HG03469 (cell line): ENCODE measurements around the gene SF3B2.
"Not testable (repeated sequence)": the region's sequence is repeated elsewhere in the genome, so short reads cannot be mapped to it uniquely, and the experiment has no call there.

ENCODE experiments used
- ATAC-seq: cut with Tn5 transposase; IDR thresholded peaks from one replicate; pipeline ENCODE4 v1.9.1; 2021; ENCODE audit warnings: mild to moderate bottlenecking, moderate library complexity, moderate number of reproducible peaks; ENCODE audit not compliant: unreplicated experiment

SF3B2 gene

DNA sequence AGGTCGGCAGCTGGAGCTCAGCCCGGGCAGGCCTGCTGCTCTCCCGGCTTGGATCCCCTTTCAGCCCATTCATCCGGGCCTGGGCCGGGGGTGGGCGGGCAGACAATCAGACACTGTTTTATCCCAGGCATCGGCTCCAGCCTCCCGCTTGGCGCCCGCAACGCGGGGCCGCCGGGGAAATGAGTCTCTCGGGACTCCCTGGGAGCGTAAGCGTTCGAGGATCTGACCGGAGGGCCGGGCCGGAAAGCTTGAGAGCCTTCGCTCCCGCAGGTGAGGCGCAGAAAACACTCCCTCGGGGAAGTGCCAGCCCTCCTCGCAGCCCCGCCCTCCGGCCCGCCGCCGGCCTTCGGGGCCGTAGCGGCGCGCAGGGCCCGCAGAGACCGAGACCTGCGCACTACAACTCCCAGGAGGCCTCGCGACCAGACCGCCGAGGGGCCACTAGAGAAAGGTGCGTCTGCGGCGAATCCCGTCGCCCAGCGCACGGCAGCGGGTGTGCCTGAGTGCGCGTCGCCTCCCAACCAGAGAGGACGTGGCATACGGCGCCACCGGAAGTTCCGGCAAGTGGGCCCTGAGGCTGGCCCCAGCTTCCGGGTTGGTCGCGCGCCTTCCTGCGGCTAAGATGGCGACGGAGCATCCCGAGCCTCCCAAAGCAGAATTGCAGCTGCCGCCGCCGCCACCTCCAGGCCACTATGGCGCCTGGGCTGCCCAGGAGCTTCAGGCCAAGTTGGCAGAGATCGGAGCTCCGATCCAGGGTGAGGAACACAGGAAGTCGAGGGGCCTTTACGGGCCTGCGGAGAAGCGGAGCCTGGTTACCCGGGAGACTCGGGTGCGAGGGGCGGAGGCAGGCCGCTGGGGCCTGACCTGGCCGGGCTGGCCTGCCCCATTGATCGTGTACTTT, at the start of gene SF3B2:
SF3B2 (plus strand) TSS at position 599 of the 898 bp plus-strand sequence; CDS start at position 620, 21 bp downstream.
- peak; percentile 85 for ATAC-seq

DNA sequence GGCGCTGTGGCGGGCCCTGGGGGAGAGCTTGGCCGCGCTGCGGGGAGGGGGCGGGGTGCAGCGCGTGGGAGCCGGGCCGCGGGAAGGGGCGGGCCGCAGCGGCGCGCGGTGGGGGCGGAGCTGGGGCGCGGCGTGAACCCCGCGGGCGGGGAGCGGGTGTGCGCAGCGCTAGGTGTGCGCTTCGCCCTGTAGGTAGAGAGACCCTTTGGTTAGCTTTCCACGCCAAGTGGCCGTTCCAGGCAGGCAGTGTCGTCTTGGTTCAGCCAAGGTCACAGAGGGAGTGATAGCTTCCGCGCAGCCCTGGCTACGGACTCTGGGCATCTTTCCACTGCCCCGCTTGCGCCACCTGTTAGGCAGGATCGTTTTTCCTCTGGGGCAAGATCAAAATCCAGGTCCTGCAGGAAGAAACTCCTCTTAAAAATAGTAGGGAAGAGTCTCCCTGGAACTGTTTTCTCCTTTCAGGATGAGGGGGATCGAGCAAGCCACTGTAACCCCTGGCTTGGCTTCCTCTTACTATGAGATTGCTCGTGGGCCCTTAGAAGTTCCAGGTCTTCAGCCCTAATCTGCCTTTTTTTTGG, 49.4 kb upstream of the SF3B2 start:
- peak; percentile 12 for ATAC-seq

DNA sequence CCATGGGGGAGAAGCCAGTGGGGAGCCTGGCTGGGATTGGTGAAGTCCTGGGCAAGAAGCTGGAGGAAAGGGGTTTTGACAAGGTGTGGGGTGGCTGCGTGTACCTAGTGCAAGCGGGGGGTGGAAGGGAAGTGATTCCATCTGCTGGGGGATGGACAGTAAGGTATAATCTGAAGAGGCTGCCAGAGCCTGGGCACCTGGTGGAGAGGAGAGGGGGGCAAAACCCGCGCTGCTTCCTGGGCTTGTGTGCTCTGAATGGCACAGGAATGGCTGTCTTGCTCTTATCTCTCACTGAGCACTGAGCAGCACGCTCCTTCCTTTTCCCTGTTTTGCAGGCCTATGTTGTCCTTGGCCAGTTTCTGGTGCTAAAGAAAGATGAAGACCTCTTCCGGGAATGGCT, 48.9 kb upstream of the SF3B2 start:
- ATAC-seq = no peak

GRCh38 chr11:66004186-66004585, 48.0 kb upstream of the SF3B2 start:
- ATAC-seq = no peak

GRCh38 chr11:66006134-66006890, 45.9 kb upstream of the SF3B2 start:
- no peak for ATAC-seq

DNA sequence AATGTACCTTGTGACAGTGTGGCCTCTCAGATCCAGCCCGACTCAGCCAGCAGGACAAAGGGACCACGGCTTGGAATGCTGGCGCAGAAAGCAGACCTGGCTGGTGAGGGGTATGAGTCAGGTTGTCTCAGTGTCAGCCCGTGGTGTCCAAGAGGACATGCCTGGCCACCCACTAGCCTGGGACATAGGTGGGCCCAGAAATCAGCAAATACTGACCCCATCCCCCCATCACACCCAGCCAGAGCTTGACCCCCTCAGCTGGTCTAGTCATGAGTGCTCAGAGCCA, 45.3 kb upstream of the SF3B2 start:
- no peak for ATAC-seq

GRCh38 chr11:66007201-66007634, 44.9 kb upstream of the SF3B2 start:
- no peak for ATAC-seq

DNA sequence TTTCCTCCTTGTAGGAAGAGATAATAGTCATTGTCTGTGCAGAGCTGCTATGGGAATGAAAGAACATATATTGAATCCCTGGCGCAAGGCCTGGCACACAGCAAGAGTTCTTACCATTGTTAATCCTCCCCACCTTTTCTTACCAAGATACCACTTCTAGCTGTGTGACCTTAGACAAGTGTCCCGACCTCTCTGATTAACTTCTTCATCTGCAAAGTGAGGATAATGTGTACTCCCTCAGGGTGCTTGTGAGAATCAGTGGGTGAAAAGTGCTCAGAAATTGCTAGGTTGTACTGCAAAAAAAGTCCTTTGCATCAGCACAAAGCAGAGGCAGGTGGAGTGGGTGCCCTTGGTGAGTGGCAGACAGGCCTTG, 44.1 kb upstream of the SF3B2 start:
- ATAC-seq = no peak

DNA sequence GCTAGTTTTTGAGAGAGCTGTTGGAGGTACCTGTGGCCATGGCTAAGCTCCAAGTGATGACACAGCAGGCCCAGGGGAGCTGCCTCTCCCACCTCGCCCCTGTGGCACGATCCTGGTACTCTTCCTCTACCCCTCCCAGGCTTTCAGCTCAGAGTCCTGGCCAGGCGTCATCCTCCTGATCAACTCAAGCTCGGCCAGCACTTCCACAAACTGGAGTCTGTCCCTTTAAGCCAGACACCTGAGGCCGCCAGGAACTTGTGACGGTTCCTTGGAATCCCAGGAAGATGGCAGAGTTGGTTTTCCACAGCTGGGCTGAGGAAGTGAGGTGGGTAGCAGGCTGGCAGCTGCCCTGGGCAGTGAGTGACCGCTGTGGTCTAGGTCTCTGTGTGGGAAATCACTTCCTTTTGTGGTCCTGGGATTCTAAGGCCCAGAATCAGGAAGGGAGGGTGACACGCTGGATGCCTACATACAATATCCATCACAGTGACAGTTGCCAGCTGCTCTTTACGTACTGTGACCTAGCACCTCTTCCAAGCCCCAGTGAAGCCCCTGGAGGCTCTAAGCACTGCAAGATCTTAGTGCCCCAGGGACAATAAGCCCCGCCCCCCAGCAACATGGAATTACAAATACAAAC, 43.6 kb upstream of the SF3B2 start:
- no peak for ATAC-seq

DNA sequence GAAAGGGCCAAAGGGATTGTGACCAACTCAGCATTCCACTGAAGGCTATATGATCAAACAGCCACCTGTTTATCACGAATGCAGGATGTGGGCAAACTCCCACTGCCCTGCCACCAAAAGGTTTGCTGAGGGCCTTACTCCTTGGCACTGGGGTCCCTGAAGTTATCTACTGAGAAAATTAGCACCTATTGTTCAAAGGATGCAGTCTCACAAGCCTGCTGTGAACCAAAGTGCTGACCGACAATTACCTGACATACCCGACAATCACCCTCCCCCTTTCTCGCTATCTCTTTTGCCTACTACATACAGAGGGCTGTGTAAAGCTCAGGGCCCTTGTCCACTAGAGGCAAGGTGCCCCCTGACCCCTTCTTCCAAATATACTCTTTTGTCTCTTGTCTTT, 42.1 kb upstream of the SF3B2 start:
- not testable (repeated sequence) for ATAC-seq

DNA sequence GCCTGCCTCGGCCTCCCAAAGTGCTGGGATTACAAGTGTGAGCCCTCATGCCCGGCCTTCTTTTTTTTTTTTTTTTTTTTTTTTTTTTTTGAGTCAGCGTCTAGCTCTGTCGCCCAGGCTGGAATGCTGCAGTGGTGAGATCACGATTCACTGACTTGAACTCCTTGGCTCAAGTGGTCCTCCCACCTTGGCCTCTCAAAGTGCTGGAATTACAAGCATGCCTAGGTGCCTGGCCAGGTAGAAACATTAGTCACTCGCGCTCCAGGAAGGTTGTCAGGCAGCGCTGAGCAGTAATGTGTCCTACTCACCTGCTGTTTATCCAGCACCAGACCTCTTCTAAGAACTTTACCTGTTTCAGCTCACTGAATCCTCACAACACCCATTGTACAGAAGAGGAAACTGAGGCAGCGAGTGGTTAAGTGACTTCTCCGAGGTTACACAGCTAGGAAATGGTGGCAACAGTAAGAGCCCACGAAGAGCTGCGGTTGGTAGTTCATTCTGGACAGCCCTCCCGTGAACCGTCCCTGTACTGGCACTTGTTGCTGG, 40.9 kb upstream of the SF3B2 start:
- no peak for ATAC-seq

DNA sequence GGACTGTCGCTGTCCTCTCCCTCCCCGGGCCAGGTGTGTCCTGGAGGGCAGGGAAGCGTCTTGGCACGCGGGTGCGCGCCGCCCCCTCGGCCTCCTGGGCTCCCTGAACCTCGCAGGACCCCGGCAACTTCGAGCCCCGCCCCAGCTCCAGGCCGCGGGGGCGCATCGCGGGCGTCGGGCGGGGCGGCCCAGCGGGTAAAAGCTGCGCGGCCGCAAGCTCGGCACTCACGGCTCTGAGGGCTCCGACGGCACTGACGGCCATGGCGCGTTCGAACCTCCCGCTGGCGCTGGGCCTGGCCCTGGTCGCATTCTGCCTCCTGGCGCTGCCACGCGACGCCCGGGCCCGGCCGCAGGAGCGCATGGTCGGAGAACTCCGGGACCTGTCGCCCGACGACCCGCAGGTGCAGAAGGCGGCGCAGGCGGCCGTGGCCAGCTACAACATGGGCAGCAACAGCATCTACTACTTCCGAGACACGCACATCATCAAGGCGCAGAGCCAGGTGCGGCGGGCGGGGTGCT, 40.3 kb upstream of the SF3B2 start, which contains the start of gene CST6:
CST6 (plus strand) TSS at position 224 of the 519 bp plus-strand sequence; CDS start at position 261, 37 bp downstream.
- no peak for ATAC-seq

DNA sequence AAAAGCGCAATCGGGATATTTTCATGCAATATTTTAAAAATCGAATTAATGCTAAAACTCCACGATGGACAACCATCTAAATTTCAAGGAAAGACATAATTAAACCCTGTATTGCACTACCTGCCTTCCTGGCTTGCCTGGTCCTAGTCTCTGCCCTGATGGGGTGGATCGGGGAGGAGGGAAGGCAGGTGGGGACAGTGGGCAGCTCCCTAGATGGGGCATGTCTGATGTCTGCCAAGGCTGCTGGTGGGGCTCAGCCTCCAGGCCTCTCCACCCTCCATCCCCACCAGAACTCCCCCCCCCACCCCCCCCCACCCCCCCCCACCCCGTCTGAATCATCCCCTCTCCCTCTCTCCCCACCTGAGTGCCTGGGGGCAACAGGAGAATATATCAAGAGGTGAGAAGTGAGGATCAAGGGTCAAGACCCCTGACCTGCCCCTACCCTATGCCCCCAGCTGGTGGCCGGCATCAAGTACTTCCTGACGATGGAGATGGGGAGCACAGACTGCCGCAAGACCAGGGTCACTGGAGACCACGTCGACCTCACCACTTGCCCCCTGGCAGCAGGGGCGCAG, 39.7 kb upstream of the SF3B2 start:
- ATAC-seq = no peak

- no peak for ATAC-seq
Observed at GRCh38 chr11:66012946-66013761, 39.0 kb upstream of the SF3B2 start.

- ATAC-seq = no peak
Observed at GRCh38 chr11:66013762-66014100, 38.4 kb upstream of the SF3B2 start.

GRCh38 chr11:66014804-66015453, 37.2 kb upstream of the SF3B2 start:
- ATAC-seq = no peak

GRCh38 chr11:66015454-66015881, 36.7 kb upstream of the SF3B2 start:
- no peak for ATAC-seq

DNA sequence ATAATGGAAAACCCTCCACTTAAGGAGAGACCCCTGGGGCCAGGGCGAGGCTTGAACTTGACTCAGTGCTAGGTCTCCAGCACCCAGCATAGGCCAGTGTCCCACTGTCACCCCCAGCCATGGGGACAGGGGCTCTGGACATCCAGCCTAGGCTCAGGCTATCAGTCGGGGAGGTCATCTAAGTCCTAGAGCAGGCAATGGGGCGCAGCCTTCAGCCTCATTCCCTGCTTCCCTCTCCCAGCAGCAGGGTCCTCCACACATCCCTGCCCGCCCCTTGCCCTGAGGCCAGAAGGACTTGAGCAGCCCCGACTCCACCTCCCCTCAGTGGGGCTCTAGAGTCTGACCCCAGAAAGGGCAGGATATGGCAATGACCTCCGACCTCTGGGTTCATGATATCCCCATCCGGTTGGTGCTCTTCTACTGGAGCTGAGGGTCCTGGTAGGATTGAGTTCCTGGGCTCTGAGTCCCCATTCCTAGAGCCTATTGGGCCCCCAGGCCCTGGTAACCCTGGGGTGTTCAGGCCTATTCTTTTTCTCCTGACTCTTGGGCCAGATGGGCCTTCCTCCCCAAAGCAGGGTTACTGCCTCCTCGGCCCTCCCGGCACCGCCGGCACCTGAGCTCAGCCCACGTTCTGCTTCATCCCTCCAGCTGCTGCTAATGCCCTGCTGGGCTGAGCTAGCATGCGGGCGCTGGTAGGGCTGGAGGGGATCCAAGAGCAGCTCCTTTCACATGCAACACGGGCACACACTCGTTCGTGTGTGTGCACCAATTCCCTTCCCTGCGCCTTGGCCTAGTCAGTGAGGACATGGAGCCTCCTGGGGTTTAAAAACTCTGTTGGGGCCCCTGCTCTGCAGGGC, 36.0 kb upstream of the SF3B2 start:
- no peak for ATAC-seq
